Astrocyte (in vitro differentiated cells and primary cell): ENCODE results near the gene FER. TPM values are rescaled to one million over a fixed set of nuclear protein-coding genes. Genes with fewer than 3 reads are reported as not detected.

Experiments
- DNase-seq: peaks from one replicate; pipeline ENCODE4 v3.0.0-alpha.2; 2010; ENCODE audit warnings: low read depth
- FAIRE-seq: peaks from 2 replicates; lab custom pipeline; 2011; peaks lifted over from hg19 to GRCh38; lab: Jason Lieb, UNC
- H2AFZ ChIP-seq: 2 replicates; pipeline ENCODE4 v1.6.0; 2012; ENCODE audit warnings: low read depth, low read length, inconsistent platforms
- H3K27ac ChIP-seq: 2 replicates; pipeline ENCODE4 v1.5.1; 2011; ENCODE audit warnings: low read depth, low read length, inconsistent platforms
- H3K27me3 ChIP-seq: 2 replicates; pipeline ENCODE4 v1.6.0; 2011; ENCODE audit warnings: low read length, inconsistent platforms; ENCODE audit not compliant: insufficient read depth
- H3K36me3 ChIP-seq: 2 replicates; pipeline ENCODE4 v1.5.1; 2011; ENCODE audit warnings: low read length, inconsistent platforms; ENCODE audit not compliant: insufficient read depth
- H3K4me1 ChIP-seq: 2 replicates; pipeline ENCODE4 v1.5.1; 2011; ENCODE audit warnings: low read length, inconsistent platforms; ENCODE audit not compliant: insufficient read depth
- H3K4me2 ChIP-seq: 2 replicates; pipeline ENCODE4 v1.6.0; 2012; ENCODE audit warnings: low read length, inconsistent platforms
- H3K4me3 ChIP-seq: 2 replicates; pipeline ENCODE4 v1.5.1; 2011; ENCODE audit warnings: low read depth, mild to moderate bottlenecking, low read length, inconsistent platforms; ENCODE audit not compliant: insufficient read depth
- H3K79me2 ChIP-seq: 2 replicates; pipeline ENCODE4 v1.6.0; 2012; ENCODE audit warnings: mild to moderate bottlenecking, low read length, inconsistent platforms; ENCODE audit not compliant: insufficient read depth
- H3K9ac ChIP-seq: 2 replicates; pipeline ENCODE4 v1.6.0; 2012; ENCODE audit warnings: mild to moderate bottlenecking, low read length, inconsistent platforms
- H3K9me3 ChIP-seq: 2 replicates; pipeline ENCODE4 v1.5.1; 2012; ENCODE audit warnings: low read depth, mild to moderate bottlenecking, low read length, inconsistent platforms; ENCODE audit not compliant: insufficient read depth
- H4K20me1 ChIP-seq: 2 replicates; pipeline ENCODE4 v1.6.0; 2012; ENCODE audit warnings: low read length, inconsistent platforms; ENCODE audit not compliant: insufficient read depth
- H3K27ac Mint-ChIP-seq: one replicate; pipeline ENCODE4 v1.8.0; 2021; ENCODE audit warnings: mild to moderate bottlenecking, mixed read lengths; ENCODE audit not compliant: unreplicated experiment
- H3K27me3 Mint-ChIP-seq: one replicate; pipeline ENCODE4 v1.8.0; 2021; ENCODE audit warnings: low read depth, mixed read lengths; ENCODE audit not compliant: unreplicated experiment
- H3K36me3 Mint-ChIP-seq: one replicate; pipeline ENCODE4 v1.8.0; 2021; ENCODE audit warnings: low read depth, mixed read lengths; ENCODE audit not compliant: unreplicated experiment
- H3K4me1 Mint-ChIP-seq: one replicate; pipeline ENCODE4 v1.8.0; 2021; ENCODE audit warnings: low read depth, mixed read lengths; ENCODE audit not compliant: unreplicated experiment
- H3K4me3 Mint-ChIP-seq: one replicate; pipeline ENCODE4 v1.8.0; 2021; ENCODE audit warnings: mild to moderate bottlenecking, moderate library complexity, mixed read lengths; ENCODE audit not compliant: unreplicated experiment
- H3K9me3 Mint-ChIP-seq: one replicate; pipeline ENCODE4 v1.8.0; 2021; ENCODE audit warnings: mild to moderate bottlenecking, mixed read lengths; ENCODE audit not compliant: unreplicated experiment
- EZH2 ChIP-seq: IDR thresholded peaks from 2 replicates; pipeline ENCODE4 v1.6.1; 2012; ENCODE audit warnings: mild to moderate bottlenecking, low read length, inconsistent platforms; ENCODE audit not compliant: insufficient read depth
- total RNA-seq: library from RNA; stranded (reverse); gene quantifications from 2 replicates; pipeline ENCODE4 v1.2.1, GENCODE V29; 2021
- TF ChIP-seq, protein P1 (sequence below): IDR thresholded peaks from 2 replicates; pipeline ENCODE4 v1.5.1; 2011; ENCODE audit warnings: low read depth, mild to moderate bottlenecking, inconsistent platforms, low read length, moderate library complexity; ENCODE audit not compliant: insufficient read depth

The FER gene
- total RNA-seq, 1 donor from 2014 or later, result 21.6 TPM

DNA sequence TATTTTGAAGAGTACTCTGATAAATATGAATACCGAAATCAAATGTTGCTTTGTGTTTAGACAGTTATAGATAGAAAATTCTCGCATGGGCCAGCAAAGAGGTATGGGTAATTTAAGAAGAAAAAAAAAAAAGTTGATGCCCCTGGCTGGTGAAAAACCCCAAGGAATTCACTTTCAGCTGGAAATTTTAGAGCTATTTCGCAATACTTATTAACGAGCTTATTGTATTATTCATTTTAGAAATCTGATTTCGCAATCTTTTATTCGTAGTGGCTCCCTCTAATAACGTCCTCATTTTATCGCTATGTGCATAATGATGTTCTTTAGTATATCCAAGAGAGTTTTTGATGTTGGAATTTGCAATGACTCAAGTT, 18.5 kb upstream of the FER start:
- Mint-ChIP-seq H3K36me3 (no peaks in the 10 kb centered on the region), H3K4me1 (peaks cover 4% of the 10 kb centered on the region), H3K27ac (no peak overlapping the region), H3K27me3 (no peaks in the 10 kb centered on the region), H3K9me3 (no peaks in the 10 kb centered on the region), H3K4me3 (no peak overlapping the region)
- Histone ChIP-seq H3K9ac (no peak overlapping the region), H3K4me3 (no peak overlapping the region), H2AFZ (peak overlapping the region; percentile 95), H3K4me2 (peak overlapping the region; percentile 92), H3K79me2 (no peaks in the 10 kb centered on the region), H4K20me1 (no peaks in the 10 kb centered on the region), H3K4me1 (peaks cover 3% of the 10 kb centered on the region), H3K27ac (no peak overlapping the region), H3K9me3 (no peaks in the 10 kb centered on the region), H3K36me3 (no peaks in the 10 kb centered on the region), H3K27me3 (no peaks in the 10 kb centered on the region)
- TF ChIP-seq, protein P1, sequence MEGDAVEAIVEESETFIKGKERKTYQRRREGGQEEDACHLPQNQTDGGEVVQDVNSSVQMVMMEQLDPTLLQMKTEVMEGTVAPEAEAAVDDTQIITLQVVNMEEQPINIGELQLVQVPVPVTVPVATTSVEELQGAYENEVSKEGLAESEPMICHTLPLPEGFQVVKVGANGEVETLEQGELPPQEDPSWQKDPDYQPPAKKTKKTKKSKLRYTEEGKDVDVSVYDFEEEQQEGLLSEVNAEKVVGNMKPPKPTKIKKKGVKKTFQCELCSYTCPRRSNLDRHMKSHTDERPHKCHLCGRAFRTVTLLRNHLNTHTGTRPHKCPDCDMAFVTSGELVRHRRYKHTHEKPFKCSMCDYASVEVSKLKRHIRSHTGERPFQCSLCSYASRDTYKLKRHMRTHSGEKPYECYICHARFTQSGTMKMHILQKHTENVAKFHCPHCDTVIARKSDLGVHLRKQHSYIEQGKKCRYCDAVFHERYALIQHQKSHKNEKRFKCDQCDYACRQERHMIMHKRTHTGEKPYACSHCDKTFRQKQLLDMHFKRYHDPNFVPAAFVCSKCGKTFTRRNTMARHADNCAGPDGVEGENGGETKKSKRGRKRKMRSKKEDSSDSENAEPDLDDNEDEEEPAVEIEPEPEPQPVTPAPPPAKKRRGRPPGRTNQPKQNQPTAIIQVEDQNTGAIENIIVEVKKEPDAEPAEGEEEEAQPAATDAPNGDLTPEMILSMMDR, result no peak
- TF ChIP-seq EZH2, result no peak
- FAIRE-seq, result no peak
- DNase-seq, result no peak

GRCh38 chr5:108730617-108731340, 16.9 kb upstream of the FER start:
- H3K4me3 Mint-ChIP-seq, result no peak overlapping the region
- H3K27me3 ChIP-seq, result no peaks in the 10 kb centered on the region
- DNase-seq, result no peak
- H2AFZ ChIP-seq, result no peak overlapping the region
- no peak overlapping the region for H3K4me2 ChIP-seq
- H3K4me1 Mint-ChIP-seq, result peaks cover 4% of the 10 kb centered on the region
- H3K36me3 Mint-ChIP-seq, result no peaks in the 10 kb centered on the region
- H4K20me1 ChIP-seq, result no peaks in the 10 kb centered on the region
- no peaks in the 10 kb centered on the region for H3K9me3 Mint-ChIP-seq
- H3K27ac Mint-ChIP-seq, result no peak overlapping the region
- peaks cover 3% of the 10 kb centered on the region for H3K4me1 ChIP-seq
- FAIRE-seq, result no peak
- no peak overlapping the region for H3K27ac ChIP-seq
- H3K9me3 ChIP-seq, result no peaks in the 10 kb centered on the region
- H3K27me3 Mint-ChIP-seq, result no peaks in the 10 kb centered on the region
- H3K79me2 ChIP-seq, result no peaks in the 10 kb centered on the region
- no peak overlapping the region for H3K9ac ChIP-seq
- TF ChIP-seq, protein P1, result no peak
- TF ChIP-seq EZH2, result no peak
- no peaks in the 10 kb centered on the region for H3K36me3 ChIP-seq
- no peak overlapping the region for H3K4me3 ChIP-seq

DNA sequence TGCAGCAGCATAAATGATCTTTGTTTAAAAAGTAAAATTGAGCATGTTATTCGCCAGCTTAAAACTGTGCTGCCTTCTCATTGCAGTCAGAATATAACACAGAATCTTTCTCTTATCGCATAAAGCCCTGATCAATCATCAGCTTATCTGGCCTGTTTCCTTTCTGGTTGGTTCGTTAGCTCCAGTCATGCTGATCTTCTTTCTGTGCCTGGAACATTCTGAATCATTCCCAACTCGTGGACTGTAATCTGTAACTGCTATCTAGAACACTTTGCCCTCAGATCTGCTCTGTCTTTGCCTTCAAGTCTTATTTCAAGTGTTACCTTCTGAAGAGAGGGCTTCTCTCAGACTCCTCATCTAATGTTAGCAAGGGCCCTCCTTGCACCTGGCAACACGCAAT, 11.9 kb upstream of the FER start:
- H4K20me1 ChIP-seq, result no peaks in the 10 kb centered on the region
- no peaks in the 10 kb centered on the region for H3K36me3 ChIP-seq
- H3K4me2 ChIP-seq, result no peak overlapping the region
- Mint-ChIP-seq H3K27me3 (no peaks in the 10 kb centered on the region), H3K36me3 (no peaks in the 10 kb centered on the region), H3K4me3 (no peak overlapping the region), H3K9me3 (no peaks in the 10 kb centered on the region), H3K4me1 (no peaks in the 10 kb centered on the region), H3K27ac (no peak overlapping the region)
- TF ChIP-seq, protein P1, result no peak
- no peak for TF ChIP-seq EZH2
- H3K4me3 ChIP-seq, result no peak overlapping the region
- no peaks in the 10 kb centered on the region for H3K4me1 ChIP-seq
- DNase-seq (peak; percentile 49), FAIRE-seq (no peak)
- H3K79me2 ChIP-seq, result no peaks in the 10 kb centered on the region
- no peaks in the 10 kb centered on the region for H3K9me3 ChIP-seq
- no peaks in the 10 kb centered on the region for H3K27me3 ChIP-seq
- peak overlapping the region; percentile 36 for H2AFZ ChIP-seq
- H3K9ac ChIP-seq, result no peak overlapping the region
- no peak overlapping the region for H3K27ac ChIP-seq
